GM12892 (cell line): ENCODE results near the gene DPAGT1.

Experiments used
- POLR2A ChIP-seq: IDR thresholded peaks from 2 replicates; pipeline ENCODE4 v1.6.1; 2011; ENCODE audit warnings: low read depth, low read length, control low read depth
- POLR2AphosphoS5 ChIP-seq: IDR thresholded peaks from 2 replicates; pipeline ENCODE4 v1.6.1; 2011; ENCODE audit warnings: low read depth, low read length, control low read depth

- no peak for TF ChIP-seq POLR2AphosphoS5
- no peak for TF ChIP-seq POLR2A
These were observed 47.0 kb upstream of the DPAGT1 start for GRCh38 chr11:119148720-119149017.
